ENCODE measurements around the gene C2orf49.
A peak's percentile ranks its signal among the peaks of the same experiment; 100 is the strongest.

Gene C2orf49

DNA sequence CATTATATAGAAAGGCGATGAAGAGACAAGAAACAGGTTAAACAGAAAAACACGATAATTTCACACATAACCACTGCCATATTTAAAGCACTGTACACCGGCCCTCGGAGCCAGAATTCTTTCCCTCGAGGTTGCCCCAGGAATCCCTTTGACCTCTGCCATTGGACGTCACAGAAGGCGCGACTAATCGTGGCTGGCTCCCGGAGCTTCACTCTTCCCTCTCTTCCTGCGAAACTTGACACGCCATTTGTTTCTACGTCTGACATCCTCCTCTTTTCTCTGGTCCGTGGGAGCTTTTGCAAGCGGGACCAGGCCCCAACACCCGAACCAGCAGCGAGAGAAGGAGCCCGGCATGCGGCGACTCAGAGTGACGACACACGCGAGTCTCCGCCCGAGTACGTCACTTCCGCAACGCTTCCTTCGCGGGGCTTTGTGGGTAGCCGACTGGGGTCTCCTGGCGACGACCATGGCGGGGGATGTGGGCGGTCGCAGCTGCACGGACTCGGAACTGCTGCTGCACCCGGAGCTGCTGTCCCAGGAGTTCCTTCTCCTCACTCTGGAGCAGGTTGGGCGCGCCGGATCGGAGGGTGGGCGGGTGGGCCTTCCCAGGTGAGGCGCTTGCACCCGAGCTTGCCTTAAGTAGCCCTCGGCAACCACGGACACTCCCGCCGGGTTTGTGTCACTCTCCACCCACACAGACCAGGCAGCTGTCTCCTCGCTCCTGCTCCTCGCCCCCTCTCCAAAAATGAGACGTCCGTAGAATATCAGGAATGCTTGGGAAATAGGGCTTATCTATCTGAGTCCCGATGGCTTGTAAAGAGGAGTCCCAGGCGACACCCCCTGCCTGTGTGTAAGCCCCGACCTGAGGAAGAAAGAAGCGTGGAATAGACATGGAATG, at the start of gene C2orf49:
TSS of gene C2orf49 (plus strand) at position 419 of the 898 bp plus-strand sequence. CDS start at position 467, 48 bp downstream.
- peak; percentile 78 to 83 (median 81) for DNase-seq (ENCODE audit: low read depth in 3 of 3)

DNA sequence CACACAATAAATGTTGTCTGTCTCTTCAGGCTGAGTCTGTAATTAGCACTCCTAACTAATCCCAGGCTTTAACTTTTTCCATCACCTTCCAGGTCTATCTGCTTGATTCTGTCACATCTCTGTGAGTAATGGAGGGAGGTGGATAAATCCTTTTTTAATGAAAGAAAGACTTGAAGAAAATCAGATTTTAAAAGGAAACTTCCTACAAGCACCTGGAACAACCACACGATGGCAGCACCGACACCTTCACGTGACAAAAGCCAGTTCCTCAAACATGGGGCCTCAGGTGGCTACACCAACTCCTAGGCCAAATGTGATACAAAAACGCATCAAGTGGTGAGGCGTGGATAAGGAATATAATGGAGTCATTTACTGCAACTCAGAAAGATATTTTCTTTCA, 49.6 kb upstream of the C2orf49 start:
- no peak for DNase-seq (ENCODE audit: low read depth in 3 of 3)

DNA sequence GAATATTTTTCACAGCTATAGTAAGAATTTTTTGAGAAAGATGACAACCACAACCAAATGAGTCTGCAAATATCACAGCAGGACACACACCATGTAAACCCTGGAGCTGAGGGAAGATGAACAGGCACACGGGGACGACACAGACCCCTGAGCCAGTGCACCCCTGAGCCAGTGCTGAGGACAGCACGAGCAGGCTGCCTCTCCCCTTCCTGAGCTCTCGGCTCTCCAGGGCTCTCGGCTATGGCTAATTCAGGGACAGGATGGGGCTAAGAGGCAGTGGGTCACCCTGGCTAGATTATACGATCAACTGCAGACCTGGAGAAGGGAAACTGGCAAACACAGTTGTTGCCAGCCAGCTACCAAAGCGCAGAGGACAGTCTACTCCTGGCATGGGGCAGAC, 49.2 kb upstream of the C2orf49 start:
- no peak for DNase-seq (ENCODE audit: low read depth in 3 of 3)

- no peak for DNase-seq (ENCODE audit: low read depth in 3 of 3)
These were observed 46.2 kb upstream of the C2orf49 start for GRCh38 chr2:105290981-105291660.

GRCh38 chr2:105291981-105292380, 45.4 kb upstream of the C2orf49 start:
- DNase-seq (ENCODE audit: low read depth in 3 of 3), result no peak

- no peak for DNase-seq (ENCODE audit: low read depth in 3 of 3)
These were observed 43.3 kb upstream of the C2orf49 start for GRCh38 chr2:105294046-105294445.

DNA sequence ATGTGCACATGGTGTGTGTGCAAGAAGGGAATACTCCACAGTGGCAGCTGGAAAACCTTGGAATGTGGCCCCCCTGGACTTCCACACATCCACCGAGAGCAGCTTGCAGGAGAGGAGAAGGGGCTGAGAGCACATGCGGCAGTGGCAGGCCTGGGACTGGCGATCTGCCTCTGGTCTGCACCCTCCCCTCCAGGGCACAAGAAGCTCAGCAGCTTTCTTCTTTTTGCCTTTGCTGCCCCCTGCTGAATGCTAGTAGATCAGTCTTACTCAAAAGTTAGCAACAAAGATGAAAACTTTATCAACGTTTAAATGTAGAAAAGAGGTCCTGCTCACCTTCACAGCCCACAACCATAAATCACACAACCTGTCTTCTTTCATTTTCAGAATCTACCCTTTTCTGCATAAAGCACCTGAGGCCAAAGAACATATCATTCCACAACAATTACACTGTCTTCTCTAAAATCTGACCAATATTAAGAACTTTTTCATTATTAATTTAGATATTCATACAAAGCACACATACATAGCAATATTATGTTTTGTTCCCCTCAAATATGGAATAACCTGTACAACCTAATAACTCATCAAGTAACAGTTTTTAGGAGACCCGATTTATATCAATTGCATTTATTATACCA, 42.4 kb upstream of the C2orf49 start:
- no peak for DNase-seq (ENCODE audit: low read depth in 3 of 3)

DNA sequence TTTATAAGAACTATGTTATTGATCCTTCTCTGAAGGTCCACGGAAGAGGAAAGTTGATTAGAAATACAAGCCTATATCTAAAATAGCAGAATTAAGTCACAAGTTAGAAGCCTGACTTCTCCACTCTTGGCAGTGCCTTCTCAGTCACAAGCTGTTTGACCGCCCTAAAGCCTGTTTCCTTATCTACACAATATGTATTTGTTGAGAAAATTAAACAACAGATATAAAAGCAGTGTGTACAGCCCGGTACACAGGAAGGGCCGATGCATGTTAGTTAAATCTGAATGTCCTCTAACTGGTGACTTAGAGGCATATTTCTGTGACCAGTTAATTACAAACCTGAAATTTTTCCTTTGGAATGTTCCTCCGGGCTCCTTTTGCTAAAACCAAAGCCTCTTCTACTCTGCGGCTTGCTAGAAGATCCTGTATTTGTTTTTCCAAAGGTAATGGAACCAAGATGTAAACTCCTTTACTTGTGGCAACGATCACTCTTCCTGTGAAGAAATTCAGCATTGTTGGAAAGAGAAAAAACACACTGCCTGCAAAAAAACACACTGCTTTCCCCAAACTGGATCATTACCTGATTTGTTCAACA, 41.2 kb upstream of the C2orf49 start:
- DNase-seq (ENCODE audit: low read depth in 3 of 3), result no peak

- DNase-seq (ENCODE audit: low read depth in 3 of 3), result no peak
These were observed 40.1 kb upstream of the C2orf49 start for GRCh38 chr2:105297216-105297615.

- no peak for DNase-seq (ENCODE audit: low read depth in 3 of 3)
These were observed 39.3 kb upstream of the C2orf49 start for GRCh38 chr2:105298017-105298416.

GRCh38 chr2:105299290-105299689, 38.0 kb upstream of the C2orf49 start:
- no peak for DNase-seq (ENCODE audit: low read depth in 3 of 3)

DNA sequence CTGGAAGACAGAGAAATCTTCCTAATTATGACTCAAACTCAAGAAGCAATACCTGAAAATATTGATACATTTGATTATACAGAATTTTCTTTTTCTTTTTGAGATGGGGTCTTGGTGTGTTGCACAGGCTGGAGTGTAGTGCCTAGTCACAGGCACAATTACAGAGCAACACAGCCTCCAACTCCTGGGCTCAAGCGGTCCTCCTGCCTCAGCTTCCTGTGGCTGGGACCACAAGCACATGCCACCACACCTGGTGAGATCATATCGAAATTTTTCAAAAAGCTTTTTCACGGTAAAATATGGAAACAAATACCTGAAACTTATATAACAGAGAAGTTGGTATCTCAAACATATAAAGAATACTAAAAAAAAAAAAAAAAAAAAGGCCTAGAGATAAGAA, 35.7 kb upstream of the C2orf49 start:
- DNase-seq (ENCODE audit: low read depth in 3 of 3), result no peak

DNA sequence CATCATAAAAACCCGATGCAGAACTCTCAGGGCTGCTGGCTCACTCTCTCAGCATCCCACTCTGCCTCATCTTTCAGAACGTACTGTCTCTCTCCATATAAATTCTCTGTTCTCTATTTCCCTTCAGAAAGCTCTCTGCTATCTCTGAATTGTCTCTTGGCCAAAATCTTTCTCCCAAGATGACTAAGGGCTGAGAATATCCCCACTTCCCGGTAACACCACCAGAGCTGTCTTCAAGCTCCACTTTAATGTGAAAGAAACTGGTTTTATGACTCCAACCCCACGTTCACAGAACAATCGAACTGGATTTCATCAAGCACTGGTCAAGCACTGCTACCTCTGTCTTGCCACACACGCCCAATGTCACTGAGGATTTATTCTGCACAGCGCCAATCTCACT, 30.2 kb upstream of the C2orf49 start:
- DNase-seq (ENCODE audit: low read depth in 3 of 3), result no peak

DNA sequence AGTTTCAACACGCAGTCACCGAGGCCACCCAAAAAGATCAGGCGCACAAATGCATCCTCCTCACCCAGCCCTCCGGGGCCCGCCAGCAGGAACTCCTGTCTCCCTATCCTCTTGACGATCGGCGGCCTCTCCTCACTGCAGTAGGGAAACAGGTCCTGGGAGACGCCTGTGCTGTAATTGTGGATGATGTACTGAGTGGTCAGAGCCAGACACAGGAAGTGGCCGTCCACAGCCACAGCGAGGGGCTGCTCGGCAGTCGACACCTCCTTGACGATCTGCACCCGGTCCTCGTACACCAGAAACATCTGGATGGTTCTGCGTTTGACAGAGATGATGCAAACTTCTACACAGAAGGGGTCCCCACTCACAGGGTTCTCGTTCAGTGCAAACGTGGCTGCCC, 29.8 kb upstream of the C2orf49 start:
- DNase-seq (ENCODE audit: low read depth in 3 of 3), result no peak

- no peak for DNase-seq (ENCODE audit: low read depth in 3 of 3)
These were observed 29.4 kb upstream of the C2orf49 start for GRCh38 chr2:105307962-105308361.

DNA sequence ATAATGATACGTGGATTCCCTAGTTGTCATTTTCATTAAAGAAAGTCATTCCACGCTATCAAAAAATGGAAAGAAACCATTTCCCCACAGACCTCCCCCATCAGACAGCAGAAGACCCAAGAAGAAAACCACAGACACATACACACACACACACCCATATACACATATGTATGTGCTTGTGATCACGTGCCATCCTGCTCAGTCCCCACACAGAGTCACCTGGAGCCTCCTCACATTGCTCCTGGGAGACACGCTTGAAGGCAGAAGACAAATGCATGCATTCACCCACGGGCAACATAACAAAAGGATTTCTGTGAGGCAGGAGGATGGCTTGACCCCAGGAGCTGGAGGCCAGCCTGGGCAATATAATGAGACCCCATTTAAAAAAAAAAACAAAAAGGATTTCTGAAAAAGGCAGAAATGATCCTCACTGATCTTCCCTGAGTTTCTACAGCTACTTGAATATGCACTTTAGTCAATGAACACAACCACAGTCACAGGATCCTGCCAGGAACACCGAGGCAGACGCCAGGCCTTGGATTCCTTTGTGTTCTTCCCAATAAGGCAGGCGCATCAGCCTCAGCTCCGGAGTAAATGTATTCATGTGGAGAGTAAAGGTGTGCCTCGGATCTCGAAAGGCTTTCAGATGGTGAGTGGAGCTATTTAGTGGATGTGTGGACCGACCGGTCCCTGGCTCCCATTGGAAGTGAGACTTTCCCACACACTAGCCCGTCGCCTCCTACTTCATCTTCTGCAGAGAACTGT, 28.8 kb upstream of the C2orf49 start:
- DNase-seq (ENCODE audit: low read depth in 3 of 3), result no peak

- no peak for DNase-seq (ENCODE audit: low read depth in 3 of 3)
These were observed 28.2 kb upstream of the C2orf49 start for GRCh38 chr2:105309147-105309545.

GRCh38 chr2:105313877-105314276, 23.5 kb upstream of the C2orf49 start:
- no peak for DNase-seq (ENCODE audit: low read depth in 3 of 3)

DNA sequence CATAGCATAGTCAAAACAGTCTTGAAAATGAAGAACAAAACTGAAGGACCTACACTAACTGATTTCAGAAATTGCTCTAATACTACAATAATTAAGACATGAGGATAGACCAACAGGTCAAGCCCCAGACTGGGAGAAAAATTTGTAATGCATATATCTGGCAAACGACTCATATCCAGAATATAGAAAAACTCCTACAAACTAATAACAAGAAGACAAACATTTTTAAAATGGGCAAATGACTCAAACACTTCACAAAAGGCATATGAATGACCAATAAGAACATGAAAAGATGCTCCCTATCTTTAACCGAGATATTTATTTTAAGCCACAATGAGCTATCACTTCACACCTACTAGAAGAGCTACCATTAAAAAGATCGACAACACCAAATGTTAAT, 22.0 kb upstream of the C2orf49 start:
- DNase-seq (ENCODE audit: low read depth in 3 of 3), result no peak

DNA sequence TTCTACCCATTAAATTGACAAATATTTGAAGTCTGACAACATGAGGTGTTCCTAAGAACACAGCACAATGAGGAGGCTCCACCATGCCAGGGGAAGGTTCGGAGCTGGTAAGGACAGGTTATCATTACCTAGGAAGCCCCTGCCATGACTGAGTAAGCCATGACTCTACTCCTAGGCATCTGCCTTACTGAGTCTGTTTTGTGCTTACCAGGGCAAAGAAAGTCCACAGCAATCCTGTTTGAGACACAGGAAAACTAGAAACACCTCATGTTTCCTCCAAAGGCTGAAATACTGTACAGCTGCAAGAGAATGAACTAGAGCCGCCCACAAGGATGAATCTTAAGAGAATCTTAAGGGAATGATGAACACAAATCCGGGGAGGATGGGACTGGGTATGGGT, 19.4 kb upstream of the C2orf49 start:
- no peak for DNase-seq (ENCODE audit: low read depth in 3 of 3)

- DNase-seq (ENCODE audit: low read depth in 3 of 3), result no peak
These were observed 16.6 kb upstream of the C2orf49 start for GRCh38 chr2:105320651-105321215.

All from stimulated activated CD4-positive, alpha-beta T cell treated with anti-CD3 and anti-CD28 coated beads, TNF-alpha, amount 100 ng/mL, for 4 hours (primary cell).